NCI-H187 (cell line): ENCODE results near the gene C1orf74.
A peak's percentile ranks its signal among the peaks of the same experiment; 100 is the strongest.

Source experiments
- DNase-seq, 2 experiments: peaks; one replicate each; lab custom pipeline; 2025; lab: John Stamatoyannopoulos, UW

C1orf74 gene

GRCh38 chr1:209784265-209785169 is at the start of gene C1orf74:
C1orf74 (minus strand) TSS chr1:209784559; CDS start chr1:209783634, 925 bp downstream.
- DNase-seq: peak; percentile 69 to 85

GRCh38 chr1:209831615-209832014 is 47.3 kb upstream of the C1orf74 start:
- no peak for DNase-seq

- DNase-seq: no peak
These were observed 46.4 kb upstream of the C1orf74 start for GRCh38 chr1:209830722-209831121.

GRCh38 chr1:209829716-209830115 is 45.4 kb upstream of the C1orf74 start:
- DNase-seq: no peak

GRCh38 chr1:209827384-209828262 is 43.3 kb upstream of the C1orf74 start, which contains the start of gene UTP25:
UTP25 (plus strand) TSS chr1:209827972; CDS start chr1:209828064, 92 bp downstream.
- DNase-seq: peak; percentile 69 to 82

GRCh38 chr1:209825591-209826434 is 41.5 kb upstream of the C1orf74 start:
- DNase-seq: no peak

- DNase-seq: no peak
These were observed 39.0 kb upstream of the C1orf74 start for GRCh38 chr1:209823143-209824041.

- DNase-seq: no peak
These were observed 38.3 kb upstream of the C1orf74 start for GRCh38 chr1:209822706-209823105.

GRCh38 chr1:209820986-209821385 is 36.6 kb upstream of the C1orf74 start:
- no peak for DNase-seq

- DNase-seq: no peak
These were observed 34.7 kb upstream of the C1orf74 start for GRCh38 chr1:209819058-209819457.

GRCh38 chr1:209817691-209818090 is 33.3 kb upstream of the C1orf74 start:
- DNase-seq: no peak

GRCh38 chr1:209816923-209817322 is 32.6 kb upstream of the C1orf74 start:
- no peak for DNase-seq

- DNase-seq: no peak
These were observed 31.6 kb upstream of the C1orf74 start for GRCh38 chr1:209815931-209816341.

- DNase-seq: no peak
These were observed 31.1 kb upstream of the C1orf74 start for GRCh38 chr1:209815490-209815889.

- no peak for DNase-seq
These were observed 29.5 kb upstream of the C1orf74 start for GRCh38 chr1:209813902-209814301.

GRCh38 chr1:209810783-209811182 is 26.4 kb upstream of the C1orf74 start:
- no peak for DNase-seq

- DNase-seq: no peak
These were observed 25.3 kb upstream of the C1orf74 start for GRCh38 chr1:209809611-209810010.

GRCh38 chr1:209808059-209808581 is 23.8 kb upstream of the C1orf74 start:
- DNase-seq: no peak

GRCh38 chr1:209807509-209807908 is 23.1 kb upstream of the C1orf74 start:
- no peak for DNase-seq
